H1 (cell line): ENCODE results near the gene TMBIM6. TPM values are rescaled to one million over a fixed set of nuclear protein-coding genes. Genes with fewer than 3 reads are reported as not detected.

Experiments used
- CTCF ChIA-PET: fragments of 300-600 bp; sonication (Branson Sonifier 250); formaldehyde crosslinking; loops from one replicate; lab custom pipeline; 2021; ENCODE audit not compliant: partially characterized antibody; lab: Charles Lee
- POLR2A ChIA-PET: fragments of 300-600 bp; sonication (Branson Sonifier 250); formaldehyde crosslinking; loops from one replicate; lab custom pipeline; 2021; ENCODE audit warnings: inconsistent platforms; ENCODE audit not compliant: partially characterized antibody; lab: Charles Lee
- DNase-seq, 2 experiments: peaks; one replicate each; pipeline versions ENCODE4 v3.0.0 to v3.0.0-alpha.2; 2010 to 2022; ENCODE audit warnings: low spot score in 2 of 2, low read depth in 1 of 2, mixed read lengths in 1 of 2
- FAIRE-seq: peaks from 2 replicates; lab custom pipeline; 2011; peaks lifted over from hg19 to GRCh38; lab: Jason Lieb, UNC
- H2AFZ ChIP-seq: 2 replicates; pipeline ENCODE4 v1.8.1; 2012; ENCODE audit warnings: low read length, inconsistent platforms
- H2AK5ac ChIP-seq: 2 replicates; pipeline ENCODE4 v1.6.1; 2013; ENCODE audit warnings: low read depth, low read length
- H2BK120ac ChIP-seq: replicated peaks from 2 replicates; pipeline ENCODE3; 2013; ENCODE audit warnings: low read depth, low read length, inconsistent platforms
- H2BK12ac ChIP-seq: 2 replicates; pipeline ENCODE4 v1.6.1; 2013; ENCODE audit warnings: low read depth, low read length
- H2BK15ac ChIP-seq: 2 replicates; pipeline ENCODE4 v1.6.1; 2013; ENCODE audit warnings: low read length
- H2BK20ac ChIP-seq: 2 replicates; pipeline ENCODE4 v1.6.1; 2013; ENCODE audit warnings: low read length
- H2BK5ac ChIP-seq: 2 replicates; pipeline ENCODE4 v1.6.1; 2013; ENCODE audit warnings: low read depth, low read length
- H3K14ac ChIP-seq: 2 replicates; pipeline ENCODE4 v1.6.1; 2013; ENCODE audit warnings: inconsistent platforms; ENCODE audit not compliant: insufficient read length
- H3K18ac ChIP-seq: 2 replicates; pipeline ENCODE4 v1.6.1; 2013; ENCODE audit warnings: low read length; ENCODE audit errors: extremely low read depth
- H3K23ac ChIP-seq: 2 replicates; pipeline ENCODE4 v1.6.1; 2013; ENCODE audit warnings: inconsistent platforms; ENCODE audit not compliant: insufficient read length
- H3K23me2 ChIP-seq: 2 replicates; pipeline ENCODE4 v1.6.1; 2013; ENCODE audit warnings: low read depth, low read length
- H3K27ac ChIP-seq: 2 replicates; pipeline ENCODE4 v1.6.1; 2011; ENCODE audit warnings: low read depth, low read length, inconsistent platforms
- H3K27me3 ChIP-seq, 4 experiments: replicated peaks in 1 of 4; 1 replicate in 1 of 4; 2 replicates in 3 of 4; pipeline versions ENCODE4 v1.6.1 to v1.8.1; 2011 to 2013; ENCODE audit warnings: low read length in 3 of 4, mild to moderate bottlenecking in 3 of 4, inconsistent platforms in 2 of 4, mixed read lengths in 2 of 4, moderate library complexity in 1 of 4; ENCODE audit not compliant: control insufficient read depth in 3 of 4, insufficient read depth in 3 of 4; ENCODE audit errors: extremely low read depth in 1 of 4
- H3K36me3 ChIP-seq, 4 experiments: 2 replicates each; pipeline versions ENCODE4 v1.6.1 to v1.8.1; 2011 to 2013; ENCODE audit warnings: mild to moderate bottlenecking in 4 of 4, low read length in 3 of 4, moderate library complexity in 2 of 4, control low read depth in 1 of 4, inconsistent platforms in 1 of 4; ENCODE audit not compliant: insufficient read depth in 4 of 4, control insufficient read depth in 2 of 4
- H3K4ac ChIP-seq: replicated peaks from 2 replicates; pipeline ENCODE3; 2013; ENCODE audit warnings: low read length, low read depth, mixed read lengths, inconsistent platforms; ENCODE audit not compliant: insufficient read length
- H3K4me1 ChIP-seq, 4 experiments: replicated peaks in 1 of 4; 1 replicate in 1 of 4; 2 replicates in 3 of 4; pipeline versions ENCODE4 v1.6.1 to v1.8.1; 2011 to 2013; ENCODE audit warnings: low read length in 3 of 4, inconsistent platforms in 2 of 4, mixed read lengths in 1 of 4; ENCODE audit not compliant: insufficient read depth in 4 of 4, control insufficient read depth in 3 of 4
- H3K4me2 ChIP-seq, 2 experiments: 2 replicates each; pipeline versions ENCODE4 v1.6.1 to v1.8.1; 2011 to 2013; ENCODE audit warnings: low read depth in 2 of 2, low read length in 2 of 2, control low read depth in 1 of 2, inconsistent platforms in 1 of 2, mild to moderate bottlenecking in 1 of 2; ENCODE audit not compliant: insufficient read depth in 1 of 2
- H3K4me3 ChIP-seq, 4 experiments: fragments of 200-600, 300-600 bp in 1 of 4; sonication (generic), shearing (Covaris generic), sonication (Bioruptor Twin) in 1 of 4; 2 replicates each; pipeline versions ENCODE4 v1.5.1 to v1.8.1; 2011 to 2016; ENCODE audit warnings: low read length in 4 of 4, low read depth in 3 of 4, control low read depth in 2 of 4, inconsistent platforms in 2 of 4, mild to moderate bottlenecking in 2 of 4, mixed read lengths in 1 of 4, moderate library complexity in 1 of 4; ENCODE audit not compliant: insufficient read depth in 2 of 4; ENCODE audit errors: extremely low read depth in 1 of 4
- H3K56ac ChIP-seq: replicated peaks from 2 replicates; pipeline ENCODE3; 2013; ENCODE audit warnings: low read depth, mild to moderate bottlenecking, mixed read lengths, low read length, inconsistent platforms; ENCODE audit not compliant: insufficient read length
- H3K79me1 ChIP-seq: 2 replicates; pipeline ENCODE4 v1.6.1; 2013; ENCODE audit warnings: low read depth, low read length, control low read depth
- H3K79me2 ChIP-seq, 2 experiments: 2 replicates each; pipeline versions ENCODE4 v1.6.1 to v1.8.1; 2012 to 2013; ENCODE audit warnings: low read length in 2 of 2, mild to moderate bottlenecking in 2 of 2, inconsistent platforms in 1 of 2; ENCODE audit not compliant: insufficient read depth in 2 of 2, control insufficient read depth in 1 of 2
- H3K9ac ChIP-seq, 4 experiments: replicated peaks in 1 of 4; 1 replicate in 1 of 4; 2 replicates in 3 of 4; pipeline versions ENCODE4 v1.6.1 to v1.8.1; 2011 to 2013; ENCODE audit warnings: low read depth in 3 of 4, low read length in 3 of 4, control low read depth in 2 of 4, mild to moderate bottlenecking in 2 of 4, moderate library complexity in 2 of 4, inconsistent platforms in 1 of 4; ENCODE audit errors: extremely low read depth in 1 of 4
- H3K9me3 ChIP-seq, 2 experiments: 2 replicates each; pipeline versions ENCODE4 v1.6.1 to v1.8.1; 2012 to 2013; ENCODE audit warnings: mild to moderate bottlenecking in 2 of 2, moderate library complexity in 2 of 2, control low read depth in 1 of 2, inconsistent platforms in 1 of 2, low read depth in 1 of 2, low read length in 1 of 2, mixed read lengths in 1 of 2; ENCODE audit not compliant: insufficient read depth in 2 of 2
- H4K20me1 ChIP-seq, 2 experiments: replicated peaks in 1 of 2; 2 replicates each; pipeline versions ENCODE3 to v1.8.1; 2011 to 2013; ENCODE audit warnings: inconsistent platforms in 2 of 2, low read length in 2 of 2, mild to moderate bottlenecking in 1 of 2; ENCODE audit not compliant: insufficient read depth in 2 of 2, control insufficient read depth in 1 of 2
- H4K5ac ChIP-seq: 2 replicates; pipeline ENCODE4 v1.6.1; 2013; ENCODE audit warnings: low read length, low read depth, mixed read lengths, inconsistent platforms; ENCODE audit not compliant: insufficient read length
- H4K8ac ChIP-seq: 2 replicates; pipeline ENCODE4 v1.8.0; 2013; ENCODE audit warnings: mild to moderate bottlenecking, moderate library complexity, low read length, inconsistent platforms; ENCODE audit not compliant: insufficient read depth; ENCODE audit errors: extremely low read depth
- H4K91ac ChIP-seq: replicated peaks from 2 replicates; pipeline ENCODE3; 2013; ENCODE audit warnings: low read length, mixed read lengths, inconsistent platforms; ENCODE audit not compliant: insufficient read length
- BCL11A ChIP-seq, 2 experiments: IDR thresholded peaks; one replicate each; pipeline ENCODE4 v1.6.1; 2011; ENCODE audit warnings: low read depth in 2 of 2, low read length in 2 of 2, mild to moderate bottlenecking in 2 of 2
- BRCA1 ChIP-seq: IDR thresholded peaks from 2 replicates; pipeline ENCODE4 v1.6.1; 2012; ENCODE audit warnings: low read depth, low read length, improper control_type of control experiment
- CHD1 ChIP-seq: IDR thresholded peaks from 2 replicates; pipeline ENCODE4 v1.6.1; 2012; ENCODE audit warnings: low read depth, low read length, improper control_type of control experiment
- CREB1 ChIP-seq: IDR thresholded peaks from 2 replicates; pipeline ENCODE4 v1.6.1; 2012; ENCODE audit warnings: inconsistent platforms
- KDM4A ChIP-seq: IDR thresholded peaks from one replicate; pipeline ENCODE4 v1.7.1; 2012; ENCODE audit warnings: low read depth, mild to moderate bottlenecking, moderate library complexity, low read length, inconsistent platforms; ENCODE audit not compliant: severe bottlenecking
- SP1 ChIP-seq: IDR thresholded peaks from 2 replicates; pipeline ENCODE4 v1.6.1; 2011; ENCODE audit warnings: low read depth, low read length
- TAF1 ChIP-seq: IDR thresholded peaks from 2 replicates; pipeline ENCODE4 v1.6.1; 2011; ENCODE audit warnings: mild to moderate bottlenecking, low read depth, low read length
- WGBS, 2 experiments: shearing (Covaris generic) in 1 of 2; methylation state at CpG; one replicate each; pipeline versions ENCODE4 v1.1.6 to v1.1.7; 2013 to 2015; ENCODE audit warnings: low lambda C conversion rate in 2 of 2, mixed read lengths in 2 of 2, inconsistent platforms in 1 of 2, low coverage in 1 of 2, missing lambda C conversion rate in 1 of 2; ENCODE audit not compliant: insufficient replicate concordance in 2 of 2, insufficient coverage in 1 of 2, insufficient read length in 1 of 2; ENCODE audit errors: extremely low coverage in 1 of 2, missing lambda C conversion rate in 1 of 2; 5-methylcytosine and 5-hydroxymethylcytosine counted together
- polyA plus RNA-seq, 7 experiments: library from polyadenylated mRNA; depleted of rRNA in 3 of 7; stranded (reverse) in 5 of 7; unstranded in 2 of 7; fragments of >200 nt in 5 of 7; fragments of 200-250 nt in 2 of 7; gene quantifications; 1 replicate in 5 of 7; 2 replicates in 1 of 7; 4 replicates in 1 of 7; pipeline versions ENCODE4 v1.2.1 to v1.2.3, GENCODE V29; 2011 to 2013; ENCODE audit warnings: missing spikeins in 2 of 7, mixed read lengths in 2 of 7
- total RNA-seq: library from RNA; stranded (reverse); fragmentation: NEBNext Ultra II Directional; extraction: Animal tissue kit (Norgen Biotek cat#: 25700); gene quantifications from 2 replicates; pipeline ENCODE4 v1.2.1, GENCODE V29; 2021

TMBIM6 gene
- total and polyA plus RNA-seq, 2 of the 8 experiments (the other 6 are each of a cell fraction or from before 2014, with no cell fraction given), result 423 to 556 TPM

DNA sequence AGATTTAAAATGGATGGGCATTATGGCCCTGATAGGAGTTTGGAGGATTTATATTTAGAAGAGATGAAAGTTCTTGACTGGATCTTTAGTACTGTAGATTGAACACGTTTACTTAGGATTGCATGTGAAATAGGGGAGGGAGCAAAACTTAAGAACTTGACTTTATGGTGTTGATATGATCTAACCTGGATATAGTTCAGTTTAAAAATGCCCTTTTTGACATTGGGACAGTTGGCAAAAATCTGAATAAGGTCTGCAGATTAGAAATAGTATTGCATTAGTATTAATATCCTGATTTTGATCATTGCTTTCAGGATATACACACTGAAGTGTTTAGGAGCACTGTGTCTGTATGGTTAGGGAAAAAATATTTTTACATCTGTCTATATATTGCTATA is 9.6 kb downstream of the TMBIM6 start:
- H3K14ac ChIP-seq, result no peak overlapping the region
- no peaks in the 10 kb centered on the region for H3K9me3 ChIP-seq
- peaks cover 26 to 34% of the 10 kb centered on the region in 2 experiments for H4K20me1 ChIP-seq
- H2BK120ac ChIP-seq, result no peak overlapping the region
- WGBS, 2 experiments, result 84% methylated on average over 1 of the region's 1 CpG; no CpG with 5 or more reads in 1 of the 2 experiments
- peaks cover 0 to 7% (median 3%) of the 10 kb centered on the region in 4 experiments; a peak in 3 of 7 replicates for H3K4me1 ChIP-seq
- H2AFZ ChIP-seq, result no peak overlapping the region
- H2BK15ac ChIP-seq, result no peak overlapping the region
- H3K4ac ChIP-seq, result no peak overlapping the region
- no peak overlapping the region for H3K4me3 ChIP-seq
- peaks cover 20 to 40% (median 27%) of the 10 kb centered on the region in 4 experiments for H3K36me3 ChIP-seq
- H3K79me1 ChIP-seq, result peaks cover 5% of the 10 kb centered on the region
- no peak overlapping the region for H3K56ac ChIP-seq
- no peak for FAIRE-seq
- H3K27ac ChIP-seq, result no peak overlapping the region
- no peak overlapping the region for H3K23ac ChIP-seq
- peaks cover 26 to 82% of the 10 kb centered on the region in 2 experiments for H3K79me2 ChIP-seq
- H3K18ac ChIP-seq, result no peak overlapping the region
- H2AK5ac ChIP-seq, result no peak overlapping the region
- ChIA-PET CTCF (interaction anchor here (0.7 kb wide), 1 partner anchor 101 kb away, joined by 3 read pairs; no protein-coding TSS in a partner anchor), POLR2A (interaction anchor here (1.2 to 4.1 kb wide), 2 partner anchors 10 to 15 kb away, joined by 6 to 21 read pairs; partner anchors contain the start of gene TMBIM6)
- H3K23me2 ChIP-seq, result no peaks in the 10 kb centered on the region
- no peak for DNase-seq
- H4K8ac ChIP-seq, result no peak overlapping the region
- H4K91ac ChIP-seq, result no peak overlapping the region
- no peak overlapping the region for H2BK12ac ChIP-seq
- H2BK20ac ChIP-seq, result no peak overlapping the region
- H3K27me3 ChIP-seq, result no peaks in the 10 kb centered on the region; a peak in 1 of 7 replicates
- no peak overlapping the region for H3K9ac ChIP-seq
- H3K4me2 ChIP-seq, result peak overlapping the region in 1 of 2 experiments; percentile 8; a peak in 1 of 4 replicates
- TF ChIP-seq KDM4A, result no peak
- TF ChIP-seq SP1, result no peak
- no peak for TF ChIP-seq BRCA1
- TF ChIP-seq TAF1, result no peak
- no peak for TF ChIP-seq CHD1
- TF ChIP-seq BCL11A (IDR thresholded peaks at IDR 0.05; ENCODE audit: low read depth in 2 of 2, low read length in 2 of 2), result no peak
- no peak for TF ChIP-seq CREB1
- H4K5ac ChIP-seq, result no peak overlapping the region
- no peak overlapping the region for H2BK5ac ChIP-seq
